Endothelial cell of umbilical vein (primary cell): Measurements from ENCODE around the gene HEATR1.
"Not testable (repeated sequence)": the region's sequence is repeated elsewhere in the genome, so short reads cannot be mapped to it uniquely, and the experiment has no call there.

Experiments used
- EZH2 ChIP-seq: IDR thresholded peaks from 2 replicates; pipeline ENCODE4 v1.6.1; 2012; ENCODE audit warnings: borderline replicate concordance, low read depth, mild to moderate bottlenecking, moderate library complexity, low read length, inconsistent platforms; ENCODE audit not compliant: severe bottlenecking
- JUN ChIP-seq: IDR thresholded peaks from 2 replicates; pipeline ENCODE4 v1.6.1; 2011; ENCODE audit warnings: borderline replicate concordance, low read depth; ENCODE audit not compliant: insufficient read length, insufficient read depth
- POLR2A ChIP-seq: IDR thresholded peaks from 2 replicates; pipeline ENCODE4 v1.6.1; 2012; ENCODE audit warnings: low read depth, mild to moderate bottlenecking, control low read depth, low read length
- POLR2AphosphoS5 ChIP-seq: IDR thresholded peaks from 2 replicates; pipeline ENCODE4 v1.6.1; 2012; ENCODE audit warnings: low read depth, mild to moderate bottlenecking, control low read depth, low read length, moderate library complexity; ENCODE audit not compliant: insufficient read depth
- TF ChIP-seq, protein P1 (sequence below), 2 donors: IDR thresholded peaks; 1 replicate in 1 of 2; 2 replicates in 1 of 2; pipeline ENCODE4 v1.5.1; 2011; ENCODE audit warnings: low read length in 2 of 2, mild to moderate bottlenecking in 2 of 2, moderate library complexity in 2 of 2, control low read depth in 1 of 2, inconsistent platforms in 1 of 2, low read depth in 1 of 2; ENCODE audit not compliant: insufficient read depth in 1 of 2; ENCODE audit errors: extremely low read depth in 1 of 2

- TF ChIP-seq POLR2A, EZH2, POLR2AphosphoS5, JUN: not testable (repeated sequence)
- TF ChIP-seq, protein P1, sequence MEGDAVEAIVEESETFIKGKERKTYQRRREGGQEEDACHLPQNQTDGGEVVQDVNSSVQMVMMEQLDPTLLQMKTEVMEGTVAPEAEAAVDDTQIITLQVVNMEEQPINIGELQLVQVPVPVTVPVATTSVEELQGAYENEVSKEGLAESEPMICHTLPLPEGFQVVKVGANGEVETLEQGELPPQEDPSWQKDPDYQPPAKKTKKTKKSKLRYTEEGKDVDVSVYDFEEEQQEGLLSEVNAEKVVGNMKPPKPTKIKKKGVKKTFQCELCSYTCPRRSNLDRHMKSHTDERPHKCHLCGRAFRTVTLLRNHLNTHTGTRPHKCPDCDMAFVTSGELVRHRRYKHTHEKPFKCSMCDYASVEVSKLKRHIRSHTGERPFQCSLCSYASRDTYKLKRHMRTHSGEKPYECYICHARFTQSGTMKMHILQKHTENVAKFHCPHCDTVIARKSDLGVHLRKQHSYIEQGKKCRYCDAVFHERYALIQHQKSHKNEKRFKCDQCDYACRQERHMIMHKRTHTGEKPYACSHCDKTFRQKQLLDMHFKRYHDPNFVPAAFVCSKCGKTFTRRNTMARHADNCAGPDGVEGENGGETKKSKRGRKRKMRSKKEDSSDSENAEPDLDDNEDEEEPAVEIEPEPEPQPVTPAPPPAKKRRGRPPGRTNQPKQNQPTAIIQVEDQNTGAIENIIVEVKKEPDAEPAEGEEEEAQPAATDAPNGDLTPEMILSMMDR (IDR thresholded peaks at IDR 0.05; ENCODE audit: extremely low read depth in 1 of 2, insufficient read depth in 1 of 2, low read depth in 1 of 2, low read length in 2 of 2): not testable (repeated sequence)
Measured at GRCh38 chr1:236577041-236577440, 27.3 kb downstream of the HEATR1 start.
